Testis (tissue), 2 donors: ENCODE measurements around the gene SNX12.

ENCODE experiments used
- POLR2A ChIP-seq: fragments of 450-650 bp; IDR thresholded peaks from one replicate; pipeline ENCODE4 v1.6.1; 2017; ENCODE audit warnings: antibody characterized with exemption, mild to moderate bottlenecking, moderate library complexity
- TF ChIP-seq, protein P1 (sequence below), 3 experiments: fragments of 450-650 bp in 2 of 3; fragments of 200-600 bp in 1 of 3; sonication (generic) in 1 of 3; IDR thresholded peaks; one replicate each; pipeline ENCODE4 v1.5.1; 2016 to 2019; ENCODE audit warnings: antibody characterized with exemption in 3 of 3, mild to moderate bottlenecking in 2 of 3, moderate library complexity in 1 of 3

DNA sequence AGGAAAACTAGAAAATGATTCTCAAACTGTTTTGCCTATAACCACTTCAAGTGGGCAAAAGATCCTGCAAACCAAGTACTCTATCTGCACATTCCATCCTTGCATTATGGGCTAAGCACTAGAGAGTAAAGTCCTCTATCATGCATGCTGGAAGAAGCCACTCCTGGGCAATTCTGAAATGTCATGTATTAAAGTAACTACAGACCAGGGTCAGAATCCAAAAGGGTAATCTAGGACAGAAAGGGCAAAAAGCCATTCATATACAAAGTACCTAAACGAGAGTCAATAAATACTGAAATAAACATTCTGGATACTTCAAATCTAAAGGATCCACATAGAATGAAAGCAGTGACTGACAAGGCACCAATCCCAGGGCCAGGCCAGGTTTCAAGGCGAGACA lies 1.0 kb downstream of the SNX12 start:
- TF ChIP-seq, protein P1, sequence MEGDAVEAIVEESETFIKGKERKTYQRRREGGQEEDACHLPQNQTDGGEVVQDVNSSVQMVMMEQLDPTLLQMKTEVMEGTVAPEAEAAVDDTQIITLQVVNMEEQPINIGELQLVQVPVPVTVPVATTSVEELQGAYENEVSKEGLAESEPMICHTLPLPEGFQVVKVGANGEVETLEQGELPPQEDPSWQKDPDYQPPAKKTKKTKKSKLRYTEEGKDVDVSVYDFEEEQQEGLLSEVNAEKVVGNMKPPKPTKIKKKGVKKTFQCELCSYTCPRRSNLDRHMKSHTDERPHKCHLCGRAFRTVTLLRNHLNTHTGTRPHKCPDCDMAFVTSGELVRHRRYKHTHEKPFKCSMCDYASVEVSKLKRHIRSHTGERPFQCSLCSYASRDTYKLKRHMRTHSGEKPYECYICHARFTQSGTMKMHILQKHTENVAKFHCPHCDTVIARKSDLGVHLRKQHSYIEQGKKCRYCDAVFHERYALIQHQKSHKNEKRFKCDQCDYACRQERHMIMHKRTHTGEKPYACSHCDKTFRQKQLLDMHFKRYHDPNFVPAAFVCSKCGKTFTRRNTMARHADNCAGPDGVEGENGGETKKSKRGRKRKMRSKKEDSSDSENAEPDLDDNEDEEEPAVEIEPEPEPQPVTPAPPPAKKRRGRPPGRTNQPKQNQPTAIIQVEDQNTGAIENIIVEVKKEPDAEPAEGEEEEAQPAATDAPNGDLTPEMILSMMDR (IDR thresholded peaks at IDR 0.05) = no peak
- no peak for TF ChIP-seq POLR2A
